SK-N-MC (cell line): ENCODE results near the gene SPG21.

Experiments used
- EZH2 ChIP-seq: fragments of 200-600 bp; sonication (generic); IDR thresholded peaks from one replicate; pipeline ENCODE4 v1.6.1; 2017; ENCODE audit warnings: antibody characterized with exemption
- POLR2AphosphoS5 ChIP-seq: IDR thresholded peaks from 2 replicates; pipeline ENCODE4 v1.6.1; 2012; ENCODE audit warnings: mild to moderate bottlenecking, low read depth, low read length, borderline replicate concordance

DNA sequence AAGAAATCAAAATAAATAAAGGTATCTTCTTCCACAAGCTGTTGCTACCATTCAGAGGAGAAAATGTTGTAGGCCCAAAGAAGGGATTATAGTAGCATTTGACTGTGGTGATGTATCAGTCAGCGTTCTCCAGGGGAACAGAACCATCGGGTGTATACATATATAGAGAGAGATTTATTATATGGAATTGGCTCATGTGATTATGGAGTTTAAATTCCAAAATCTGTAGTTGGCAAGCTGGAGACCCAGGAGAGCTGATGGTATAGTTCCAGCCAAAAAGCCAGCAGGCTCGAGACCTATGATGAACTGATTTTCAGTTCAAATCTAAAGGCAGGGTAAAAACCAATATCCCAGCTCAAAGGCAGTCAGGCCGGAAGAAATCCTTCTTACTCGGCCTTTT is 7.4 kb upstream of the SPG21 start:
- no peak for TF ChIP-seq EZH2
- no peak for TF ChIP-seq POLR2AphosphoS5
